ENCODE results near the gene LARGE1.

DNA sequence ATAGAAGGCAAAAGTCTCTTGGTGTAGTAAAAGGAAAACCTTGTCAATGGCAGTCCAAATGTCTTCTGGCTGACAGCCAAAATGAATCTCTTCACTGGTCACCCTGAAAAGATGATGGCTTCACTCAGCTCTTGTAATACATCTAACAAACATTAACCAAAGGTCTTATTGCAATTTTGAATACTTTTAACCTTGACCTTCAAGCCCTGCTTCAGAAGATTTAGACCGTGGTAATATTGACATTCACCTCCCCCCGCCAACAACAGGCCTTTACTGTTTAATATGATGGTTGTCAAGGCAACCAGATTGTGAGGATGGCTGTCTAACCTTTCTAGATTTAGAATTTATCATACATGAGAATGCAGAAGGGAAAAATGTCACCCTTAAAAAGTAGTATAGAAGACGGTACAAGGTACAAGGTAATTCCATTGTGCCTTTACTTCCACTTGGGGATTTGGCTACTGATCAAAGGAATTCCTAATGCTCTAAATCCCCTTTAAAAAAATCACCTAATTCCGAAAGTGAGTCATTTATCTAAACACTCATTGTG is 342.3 kb downstream of the LARGE1 start:
- TF ChIP-seq, protein P1, sequence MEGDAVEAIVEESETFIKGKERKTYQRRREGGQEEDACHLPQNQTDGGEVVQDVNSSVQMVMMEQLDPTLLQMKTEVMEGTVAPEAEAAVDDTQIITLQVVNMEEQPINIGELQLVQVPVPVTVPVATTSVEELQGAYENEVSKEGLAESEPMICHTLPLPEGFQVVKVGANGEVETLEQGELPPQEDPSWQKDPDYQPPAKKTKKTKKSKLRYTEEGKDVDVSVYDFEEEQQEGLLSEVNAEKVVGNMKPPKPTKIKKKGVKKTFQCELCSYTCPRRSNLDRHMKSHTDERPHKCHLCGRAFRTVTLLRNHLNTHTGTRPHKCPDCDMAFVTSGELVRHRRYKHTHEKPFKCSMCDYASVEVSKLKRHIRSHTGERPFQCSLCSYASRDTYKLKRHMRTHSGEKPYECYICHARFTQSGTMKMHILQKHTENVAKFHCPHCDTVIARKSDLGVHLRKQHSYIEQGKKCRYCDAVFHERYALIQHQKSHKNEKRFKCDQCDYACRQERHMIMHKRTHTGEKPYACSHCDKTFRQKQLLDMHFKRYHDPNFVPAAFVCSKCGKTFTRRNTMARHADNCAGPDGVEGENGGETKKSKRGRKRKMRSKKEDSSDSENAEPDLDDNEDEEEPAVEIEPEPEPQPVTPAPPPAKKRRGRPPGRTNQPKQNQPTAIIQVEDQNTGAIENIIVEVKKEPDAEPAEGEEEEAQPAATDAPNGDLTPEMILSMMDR (IDR thresholded peaks at IDR 0.05; ENCODE audit: insufficient read depth, low read length, poor library complexity, severe bottlenecking): no peak
- no peak for TF ChIP-seq EZH2phosphoT487 (conservative IDR thresholded peaks at IDR 0.05; ENCODE audit: low read length)

All from SU-DHL-6 (cell line).